ENCODE measurements around the gene KLHL35.

KLHL35 gene

DNA sequence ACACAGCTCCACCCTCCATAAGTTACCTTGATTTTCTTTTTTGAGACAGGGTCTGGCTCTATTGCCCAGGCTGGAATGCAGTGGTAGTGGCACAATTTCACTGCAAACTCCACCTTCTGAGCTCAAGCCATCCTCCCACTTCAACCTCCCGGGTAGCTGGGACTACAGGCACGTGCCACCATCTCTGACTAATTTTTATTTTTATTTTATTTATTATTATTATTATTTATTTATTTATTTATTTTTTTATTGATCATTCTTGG lies 24.1 kb downstream of the KLHL35 start:
- TF ChIP-seq CTCF (conservative IDR thresholded peaks at IDR 0.05; ENCODE audit: low read depth, low read length): no peak
- no peak overlapping the region for H3K4me3 ChIP-seq (ENCODE audit: low read depth, low read length)
- DNase-seq (ENCODE audit: low read depth): no peak

- no peak overlapping the region for H3K4me3 ChIP-seq (ENCODE audit: low read depth, low read length)
- no peak for DNase-seq (ENCODE audit: low read depth)
- TF ChIP-seq CTCF (conservative IDR thresholded peaks at IDR 0.05; ENCODE audit: low read depth, low read length): no peak
Observed at GRCh38 chr11:75406338-75406777, 26.6 kb downstream of the KLHL35 start.

DNA sequence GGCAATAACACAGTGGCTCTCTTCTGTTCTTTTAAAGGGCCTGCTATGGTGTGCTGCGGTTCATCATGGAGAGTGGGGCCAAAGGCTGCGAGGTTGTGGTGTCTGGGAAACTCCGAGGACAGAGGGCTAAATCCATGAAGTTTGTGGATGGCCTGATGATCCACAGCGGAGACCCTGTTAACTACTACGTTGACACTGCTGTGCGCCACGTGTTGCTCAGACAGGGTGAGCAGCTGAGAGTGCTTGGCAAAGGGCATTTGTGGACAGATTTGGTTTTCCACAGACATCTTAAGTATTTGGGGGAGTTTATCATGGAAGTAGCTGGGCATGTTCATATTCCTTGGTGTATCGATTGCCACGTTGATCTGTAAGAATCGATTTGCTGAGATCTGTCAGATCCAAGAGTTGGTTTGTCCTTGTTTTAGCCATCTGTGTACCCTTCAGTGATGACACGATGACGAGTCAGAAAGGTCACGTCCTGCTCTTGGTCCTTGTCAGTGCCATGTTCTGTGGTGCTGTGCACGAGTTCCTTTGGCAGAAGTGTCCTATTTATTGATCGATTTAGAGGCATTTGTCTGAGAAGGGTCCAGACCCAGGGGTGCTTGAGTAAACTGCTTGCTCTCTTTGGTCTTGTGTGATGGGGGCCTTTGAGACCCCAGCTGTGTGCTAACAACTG lies 28.9 kb downstream of the KLHL35 start:
- no peak for TF ChIP-seq CTCF (conservative IDR thresholded peaks at IDR 0.05; ENCODE audit: low read depth, low read length)
- no peak for DNase-seq (ENCODE audit: low read depth)
- no peak overlapping the region for H3K4me3 ChIP-seq (ENCODE audit: low read depth, low read length)

GRCh38 chr11:75403037-75403436 lies 30.0 kb downstream of the KLHL35 start:
- DNase-seq (ENCODE audit: low read depth): no peak
- TF ChIP-seq CTCF (conservative IDR thresholded peaks at IDR 0.05; ENCODE audit: low read depth, low read length): no peak
- H3K4me3 ChIP-seq (ENCODE audit: low read depth, low read length): no peak overlapping the region

GRCh38 chr11:75402002-75402773 lies 30.8 kb downstream of the KLHL35 start:
- H3K4me3 ChIP-seq (ENCODE audit: low read depth, low read length): peak overlapping the region; percentile 3

GRCh38 chr11:75400146-75400865 lies 32.7 kb downstream of the KLHL35 start:
- no peak for TF ChIP-seq CTCF (conservative IDR thresholded peaks at IDR 0.05; ENCODE audit: low read depth, low read length)
- H3K4me3 ChIP-seq (ENCODE audit: low read depth, low read length): peak overlapping the region; percentile 86
- DNase-seq (ENCODE audit: low read depth): peak; percentile 25

More at GRCh38 chr11:75402002-75402773, 30.8 kb downstream of the KLHL35 start:
- no peak for DNase-seq (ENCODE audit: low read depth)
- peak; percentile 22 for TF ChIP-seq CTCF (conservative IDR thresholded peaks at IDR 0.05; ENCODE audit: low read depth, low read length)
